Astrocyte of the cerebellum (primary cell): ENCODE measurements around the gene RAB37.

Source experiments
- DNase-seq: peaks from one replicate; pipeline ENCODE4 v3.0.0-alpha.2; 2011; ENCODE audit warnings: low read depth
- H3K4me3 ChIP-seq: 2 replicates; pipeline ENCODE4 v1.5.1; 2011; ENCODE audit warnings: mild to moderate bottlenecking, low read depth, low read length, moderate library complexity
- in situ Hi-C: cut with HindIII; loops from 2 replicates; pipeline ENCODE4 v1.10.0; 2017; ENCODE audit warnings: low sequenced_read_pairs
- TF ChIP-seq, protein P1 (sequence below): IDR thresholded peaks from 2 replicates; pipeline ENCODE4 v1.5.1; 2012; ENCODE audit warnings: low read length, low read depth, moderate library complexity, mild to moderate bottlenecking; ENCODE audit errors: missing control alignments

RAB37 gene, protein sequence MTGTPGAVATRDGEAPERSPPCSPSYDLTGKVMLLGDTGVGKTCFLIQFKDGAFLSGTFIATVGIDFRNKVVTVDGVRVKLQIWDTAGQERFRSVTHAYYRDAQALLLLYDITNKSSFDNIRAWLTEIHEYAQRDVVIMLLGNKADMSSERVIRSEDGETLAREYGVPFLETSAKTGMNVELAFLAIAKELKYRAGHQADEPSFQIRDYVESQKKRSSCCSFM

DNA sequence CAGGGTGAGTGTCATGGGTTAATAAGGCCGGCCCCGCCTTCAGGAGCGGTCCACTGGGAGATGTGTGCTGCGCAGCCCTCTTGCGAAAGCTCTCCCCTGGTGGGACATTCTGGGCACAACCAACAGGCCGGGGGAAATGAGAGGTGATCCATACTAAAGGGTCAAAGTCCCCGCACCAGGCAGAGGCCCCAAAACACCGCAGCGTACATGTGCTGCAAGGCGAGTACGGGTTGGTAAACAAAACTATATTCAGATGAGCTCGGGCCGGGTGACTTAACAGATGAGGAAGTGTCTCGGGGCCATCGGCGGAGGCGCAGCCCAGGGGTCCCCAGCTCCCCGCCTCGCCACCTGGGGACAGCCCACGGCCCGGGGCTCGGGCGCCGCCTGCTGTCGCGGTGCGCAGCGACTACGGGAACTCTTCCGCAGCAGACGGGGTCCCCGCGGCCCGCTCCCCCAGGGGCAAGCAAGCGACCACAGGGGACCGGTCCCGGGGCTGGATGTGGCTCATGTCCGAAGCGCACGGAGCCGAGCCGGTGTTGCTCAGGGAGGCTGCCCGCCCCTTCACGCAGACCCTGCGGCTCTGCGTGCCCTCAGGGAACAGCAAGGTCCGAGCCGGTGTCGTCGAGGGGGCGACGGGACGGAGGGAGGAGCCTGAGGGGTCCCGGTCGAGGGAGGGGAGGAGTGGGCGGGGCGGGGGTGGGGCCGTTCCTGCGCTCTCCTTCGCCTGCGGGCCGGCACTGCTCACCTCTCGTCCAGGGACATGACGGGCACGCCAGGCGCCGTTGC lies at the start of gene RAB37:
Gene RAB37 (plus strand): TSS at position 744 of the 786 bp plus-strand sequence. CDS start 17 bp downstream, at position 761.
- no peak within 1 kb of the TSS for H3K4me3 ChIP-seq
- in situ Hi-C loops: no loop called here
- DNase-seq: no peak
- TF ChIP-seq, protein P1, sequence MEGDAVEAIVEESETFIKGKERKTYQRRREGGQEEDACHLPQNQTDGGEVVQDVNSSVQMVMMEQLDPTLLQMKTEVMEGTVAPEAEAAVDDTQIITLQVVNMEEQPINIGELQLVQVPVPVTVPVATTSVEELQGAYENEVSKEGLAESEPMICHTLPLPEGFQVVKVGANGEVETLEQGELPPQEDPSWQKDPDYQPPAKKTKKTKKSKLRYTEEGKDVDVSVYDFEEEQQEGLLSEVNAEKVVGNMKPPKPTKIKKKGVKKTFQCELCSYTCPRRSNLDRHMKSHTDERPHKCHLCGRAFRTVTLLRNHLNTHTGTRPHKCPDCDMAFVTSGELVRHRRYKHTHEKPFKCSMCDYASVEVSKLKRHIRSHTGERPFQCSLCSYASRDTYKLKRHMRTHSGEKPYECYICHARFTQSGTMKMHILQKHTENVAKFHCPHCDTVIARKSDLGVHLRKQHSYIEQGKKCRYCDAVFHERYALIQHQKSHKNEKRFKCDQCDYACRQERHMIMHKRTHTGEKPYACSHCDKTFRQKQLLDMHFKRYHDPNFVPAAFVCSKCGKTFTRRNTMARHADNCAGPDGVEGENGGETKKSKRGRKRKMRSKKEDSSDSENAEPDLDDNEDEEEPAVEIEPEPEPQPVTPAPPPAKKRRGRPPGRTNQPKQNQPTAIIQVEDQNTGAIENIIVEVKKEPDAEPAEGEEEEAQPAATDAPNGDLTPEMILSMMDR: no peak

DNA sequence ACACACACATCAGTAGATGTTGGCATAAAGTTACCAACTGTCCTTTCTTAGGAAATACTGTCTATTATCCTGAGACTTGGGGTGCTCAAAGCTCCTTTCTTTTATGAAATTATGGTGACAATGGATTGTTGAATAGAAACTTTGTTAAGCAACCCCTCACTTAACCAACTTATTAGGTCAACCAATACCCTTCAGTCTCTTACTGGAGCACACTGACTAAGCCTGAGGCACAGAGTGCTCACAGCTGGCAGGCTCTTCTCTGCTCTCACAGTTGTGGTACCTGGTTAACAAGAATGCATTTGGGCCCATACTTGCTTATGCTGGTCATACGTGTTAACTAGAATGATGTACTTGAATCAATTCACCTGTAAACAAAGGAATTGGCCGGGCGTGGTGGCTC lies 49.2 kb upstream of the RAB37 start:
- in situ Hi-C loops: no loop called here
- no peak for DNase-seq
- TF ChIP-seq, protein P1: no peak
- H3K4me3 ChIP-seq: no peak overlapping the region

DNA sequence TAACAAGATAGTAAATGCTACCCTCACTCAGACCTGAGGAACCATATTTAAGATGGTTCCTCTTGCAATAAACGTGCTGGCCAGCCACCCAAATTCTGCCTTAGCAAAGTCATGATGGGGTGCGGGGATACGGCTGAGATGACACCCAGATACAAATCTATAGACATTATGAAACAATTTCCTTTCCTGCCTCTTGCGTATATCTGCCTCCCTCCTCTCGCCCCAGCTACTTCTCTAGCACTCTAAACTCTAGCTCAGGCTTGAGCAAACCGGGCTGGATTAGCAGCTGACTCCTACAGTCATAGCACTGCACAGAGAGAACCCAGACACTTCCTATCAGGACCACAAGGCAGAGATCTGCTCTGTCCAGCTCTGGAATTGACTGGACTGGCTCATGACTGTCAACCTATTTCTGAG lies 46.6 kb upstream of the RAB37 start:
- in situ Hi-C loops: no loop called here
- DNase-seq: no peak
- H3K4me3 ChIP-seq: no peak overlapping the region
- TF ChIP-seq, protein P1: no peak

DNA sequence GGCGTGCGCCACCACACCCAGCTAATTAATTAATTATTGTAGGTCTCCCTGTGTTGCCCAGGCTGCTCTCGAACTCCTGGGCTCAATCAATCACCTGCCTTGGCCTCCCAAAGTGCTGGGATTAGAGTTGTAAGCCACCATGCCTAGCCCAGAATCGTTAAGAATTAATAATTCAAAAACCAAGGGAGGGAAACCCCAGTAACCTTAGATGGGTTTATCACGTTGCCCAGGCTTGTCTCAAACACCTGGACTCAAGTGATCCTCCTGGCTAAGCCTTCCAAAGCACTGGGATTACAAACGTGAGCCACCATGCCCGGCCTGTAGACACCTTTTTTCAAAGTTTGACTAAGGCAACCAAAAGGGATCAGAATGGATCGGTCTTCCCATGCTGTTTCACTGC lies 45.9 kb upstream of the RAB37 start:
- TF ChIP-seq, protein P1: no peak
- in situ Hi-C loops: no loop called here
- H3K4me3 ChIP-seq: no peak overlapping the region
- DNase-seq: no peak

DNA sequence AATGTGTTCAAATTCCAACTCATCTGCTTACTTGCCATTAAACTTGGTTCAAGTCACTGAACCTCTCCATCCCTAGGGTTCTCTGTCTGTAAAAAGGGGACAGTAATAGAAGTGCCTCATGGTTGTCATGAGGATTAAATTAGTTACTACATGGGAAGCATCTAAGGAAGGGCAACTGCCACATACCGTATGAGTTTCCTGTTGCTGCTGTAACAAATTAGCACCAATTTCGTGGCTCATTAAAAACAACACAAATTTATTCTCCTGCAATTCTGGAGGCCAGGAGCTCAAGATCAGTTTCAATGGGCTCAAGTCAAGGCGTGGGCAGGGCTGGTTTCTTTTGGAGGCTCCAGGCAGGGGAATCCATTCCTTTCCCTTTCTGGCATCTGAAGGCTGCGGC lies 43.0 kb upstream of the RAB37 start:
- in situ Hi-C loops: no loop called here
- TF ChIP-seq, protein P1: no peak
- no peak for DNase-seq
- no peak overlapping the region for H3K4me3 ChIP-seq

DNA sequence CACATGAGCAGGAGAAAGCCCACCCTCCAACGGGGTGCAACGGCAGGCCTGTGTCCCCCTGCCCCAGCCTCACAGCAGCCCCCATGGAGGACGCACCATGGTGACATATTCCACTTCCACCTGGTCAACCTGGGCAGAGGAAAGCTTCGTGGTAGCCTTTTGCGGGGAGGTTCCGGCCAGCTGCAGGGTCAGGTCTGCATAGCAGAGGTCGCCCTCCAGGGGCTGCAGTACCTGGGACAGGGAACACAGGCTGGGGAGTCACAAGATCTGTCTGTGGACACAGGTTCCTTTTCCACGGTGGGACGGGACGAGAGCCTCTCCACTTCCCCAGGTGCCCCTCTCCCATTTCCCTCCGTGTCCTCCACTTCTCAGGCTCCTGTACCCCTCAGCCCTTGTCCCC lies 41.4 kb upstream of the RAB37 start:
- TF ChIP-seq, protein P1: no peak
- in situ Hi-C loops: no loop called here
- no peak for DNase-seq
- H3K4me3 ChIP-seq: no peak overlapping the region
